Epidermal melanocyte (primary cell): ENCODE measurements around the gene EIF4E3.

Experiments used
- DNase-seq: peaks from one replicate; pipeline ENCODE4 v3.0.0; 2011; ENCODE audit warnings: low spot score; ENCODE audit not compliant: insufficient read length

Gene EIF4E3

GRCh38 chr3:71690341-71690841 is 34.8 kb downstream of the EIF4E3 start:
- no peak for DNase-seq

- no peak for DNase-seq
These were observed 35.9 kb downstream of the EIF4E3 start for GRCh38 chr3:71689291-71689690.

- no peak for DNase-seq
These were observed 37.1 kb downstream of the EIF4E3 start for GRCh38 chr3:71688121-71688520.

- no peak for DNase-seq
These were observed 39.5 kb downstream of the EIF4E3 start for GRCh38 chr3:71685686-71686085.

GRCh38 chr3:71684757-71685386 is 40.3 kb downstream of the EIF4E3 start:
- DNase-seq: peak; percentile 30

- no peak for DNase-seq
These were observed 41.0 kb downstream of the EIF4E3 start for GRCh38 chr3:71684046-71684756.

- peak; percentile 54 for DNase-seq
These were observed 44.0 kb downstream of the EIF4E3 start for GRCh38 chr3:71681224-71681668.

GRCh38 chr3:71680603-71681002 is 44.6 kb downstream of the EIF4E3 start:
- peak; percentile 49 for DNase-seq

GRCh38 chr3:71676931-71677330 is 48.3 kb downstream of the EIF4E3 start:
- no peak for DNase-seq

GRCh38 chr3:71673486-71673885 is 51.7 kb downstream of the EIF4E3 start:
- no peak for DNase-seq

GRCh38 chr3:71672807-71673206 is 52.4 kb downstream of the EIF4E3 start:
- DNase-seq: no peak

GRCh38 chr3:71672340-71672739 is 52.9 kb downstream of the EIF4E3 start:
- no peak for DNase-seq

- no peak for DNase-seq
These were observed 53.9 kb downstream of the EIF4E3 start for GRCh38 chr3:71671216-71671845.

GRCh38 chr3:71662568-71662967 is 62.6 kb downstream of the EIF4E3 start:
- no peak for DNase-seq

GRCh38 chr3:71662056-71662455 is 63.1 kb downstream of the EIF4E3 start:
- no peak for DNase-seq

- no peak for DNase-seq
These were observed 65.2 kb downstream of the EIF4E3 start for GRCh38 chr3:71659864-71660591.

- no peak for DNase-seq
These were observed 67.2 kb downstream of the EIF4E3 start for GRCh38 chr3:71657831-71658530.

- DNase-seq: no peak
These were observed 70.1 kb downstream of the EIF4E3 start for GRCh38 chr3:71655061-71655460.

GRCh38 chr3:71653414-71653807 is 71.8 kb downstream of the EIF4E3 start:
- DNase-seq: no peak

- no peak for DNase-seq
These were observed 72.3 kb downstream of the EIF4E3 start for GRCh38 chr3:71652781-71653413.

GRCh38 chr3:71651625-71652024 is 73.6 kb downstream of the EIF4E3 start:
- DNase-seq: no peak
